GM21619 (cell line): ENCODE measurements around the gene OLFM1.

ENCODE experiments used
- ATAC-seq: cut with Tn5 transposase; IDR thresholded peaks from one replicate; pipeline ENCODE4 v1.9.1; 2021; ENCODE audit not compliant: unreplicated experiment

OLFM1 gene

DNA sequence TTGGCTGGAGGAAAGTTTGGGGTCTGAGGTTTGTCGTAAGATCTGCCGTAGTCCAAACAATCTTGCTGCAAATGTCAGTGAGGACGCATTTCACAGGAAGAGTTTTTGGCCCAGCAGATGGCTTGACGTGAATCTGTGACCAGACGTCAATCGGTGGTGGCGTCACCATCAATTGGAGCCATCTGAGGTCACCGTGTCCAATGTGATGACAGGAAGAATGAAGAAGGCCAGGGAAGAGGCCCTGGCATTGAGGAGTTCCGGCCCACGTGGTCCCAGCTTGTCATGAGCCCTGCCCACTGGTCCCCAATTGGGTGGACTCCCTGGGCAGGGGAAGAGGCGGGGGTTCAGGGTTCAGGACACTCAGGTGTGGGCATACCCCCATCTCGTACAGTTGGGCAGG, 79.9 kb downstream of the OLFM1 start:
- no peak for ATAC-seq

DNA sequence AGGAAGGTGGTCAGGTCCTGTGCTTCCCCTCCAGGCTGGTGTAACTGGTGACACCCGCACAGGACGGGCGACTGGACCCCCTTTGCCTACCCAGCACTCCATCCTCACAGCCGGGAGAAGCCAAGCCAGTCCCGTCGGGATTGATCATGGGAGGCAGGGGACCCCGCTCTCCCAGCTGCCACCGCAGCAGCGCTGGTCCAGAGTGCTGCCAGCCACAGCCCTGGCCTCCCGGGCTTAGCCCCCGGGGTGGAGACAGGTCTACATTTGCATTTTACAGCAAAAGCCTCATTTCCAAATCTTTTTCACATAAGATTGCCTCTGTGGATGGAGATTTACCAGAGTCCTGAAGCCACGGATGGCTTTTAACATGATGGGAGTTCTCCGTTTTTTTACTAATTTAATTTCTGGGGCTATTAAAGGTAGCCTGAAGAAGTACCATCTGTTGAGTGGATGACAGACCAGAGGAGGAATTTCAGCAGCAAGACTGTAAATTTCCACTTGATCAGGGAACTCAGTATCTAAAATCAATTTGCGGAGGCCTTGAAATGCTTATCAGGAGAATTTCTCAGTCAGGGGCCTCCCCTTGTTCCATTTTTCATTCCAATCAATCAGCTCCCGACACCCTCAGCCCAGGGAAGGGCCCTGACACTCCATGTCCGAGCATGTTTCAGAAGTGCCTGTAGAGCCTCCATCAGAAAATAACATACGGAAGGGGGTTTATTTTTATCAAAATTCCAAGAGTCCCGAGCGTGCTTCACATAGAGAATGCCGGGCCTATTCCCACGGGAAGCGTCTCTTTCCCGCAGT, 80.6 kb downstream of the OLFM1 start:
- no peak for ATAC-seq

DNA sequence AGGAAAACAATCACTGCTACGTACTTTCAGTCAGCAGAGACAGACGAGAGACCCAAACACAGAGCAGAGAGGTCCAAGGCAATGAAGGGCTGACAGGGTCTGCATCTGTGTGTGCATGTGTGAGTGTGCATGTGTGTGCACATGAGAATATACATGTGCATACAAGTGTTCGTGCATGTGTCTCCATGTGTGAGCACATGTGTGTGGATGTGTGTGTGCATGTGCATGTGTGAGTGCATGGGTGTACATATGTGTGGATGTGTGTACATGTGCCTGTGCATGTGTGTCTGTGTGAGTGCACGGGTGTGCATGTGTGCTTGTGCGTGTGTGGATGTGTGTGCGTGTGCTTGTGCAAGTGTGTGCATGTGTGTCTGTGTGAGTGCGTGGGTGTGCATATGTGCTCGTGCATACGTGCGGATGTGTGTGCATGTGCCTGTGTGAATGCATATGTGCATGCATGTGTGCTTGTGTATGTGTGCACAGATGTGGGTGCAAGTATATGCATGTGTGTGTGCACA, 82.3 kb downstream of the OLFM1 start:
- ATAC-seq: no peak

- ATAC-seq: no peak
Observed at GRCh38 chr9:135170535-135170934, 83.1 kb downstream of the OLFM1 start.
